Ureter (tissue), 1 donor: ENCODE measurements around the gene GART. TPM values are rescaled to one million over a fixed set of nuclear protein-coding genes. Genes with fewer than 3 reads are reported as not detected.
A peak's percentile ranks its signal among the peaks of the same experiment; 100 is the strongest.
"Not testable (repeated sequence)": the region's sequence is repeated elsewhere in the genome, so short reads cannot be mapped to it uniquely, and the experiment has no call there.

Experiments used
- DNase-seq: peaks from one replicate; pipeline ENCODE4 v3.0.0-alpha.2; 2020; ENCODE audit warnings: low spot score
- total RNA-seq: library from RNA; stranded (reverse); gene quantifications from one replicate; pipeline ENCODE4 v1.2.4, GENCODE V29; 2023
- donor health status: DM: yes; HTN: yes; CAD: no.

GART gene
- total RNA-seq = 103 TPM

- peak; percentile 86 for DNase-seq
Observed at GRCh38 chr21:33541756-33542639, at the start of gene GART. Gene GART, minus strand, starts transcription at chr21:33542117. Its CDS starts 2,802 bp downstream, at chr21:33539315.

GRCh38 chr21:33588485-33589335 is 46.8 kb upstream of the GART start, which contains the start of gene DONSON:
Gene DONSON, minus strand, starts transcription at chr21:33588684. Its CDS starts 43 bp downstream, at chr21:33588641.
- DNase-seq = peak; percentile 88

- DNase-seq = peak; percentile 50
Observed at GRCh38 chr21:33587792-33588484, 46.0 kb upstream of the GART start.

GRCh38 chr21:33586927-33587326 is 45.0 kb upstream of the GART start:
- DNase-seq = no peak

- DNase-seq = no peak
Observed at GRCh38 chr21:33584455-33584854, 42.5 kb upstream of the GART start.

- no peak for DNase-seq
Observed at GRCh38 chr21:33578959-33579542, 37.1 kb upstream of the GART start.

- no peak for DNase-seq
Observed at GRCh38 chr21:33578214-33578613, 36.3 kb upstream of the GART start.

- not testable (repeated sequence) for DNase-seq
Observed at GRCh38 chr21:33576741-33577141, 34.8 kb upstream of the GART start.

- no peak for DNase-seq
Observed at GRCh38 chr21:33572350-33572749, 30.4 kb upstream of the GART start.

- DNase-seq = no peak
Observed at GRCh38 chr21:33569991-33570390, 28.1 kb upstream of the GART start.

GRCh38 chr21:33568448-33568847 is 26.5 kb upstream of the GART start:
- DNase-seq = no peak

- DNase-seq = no peak
Observed at GRCh38 chr21:33567914-33568313, 26.0 kb upstream of the GART start.

GRCh38 chr21:33566514-33566913 is 24.6 kb upstream of the GART start:
- no peak for DNase-seq

- DNase-seq = no peak
Observed at GRCh38 chr21:33562389-33562788, 20.5 kb upstream of the GART start.

- no peak for DNase-seq
Observed at GRCh38 chr21:33561373-33561772, 19.5 kb upstream of the GART start.

GRCh38 chr21:33560965-33561364 is 19.0 kb upstream of the GART start:
- no peak for DNase-seq

- no peak for DNase-seq
Observed at GRCh38 chr21:33559813-33560212, 17.9 kb upstream of the GART start.

GRCh38 chr21:33558777-33559421 is 17.0 kb upstream of the GART start:
- DNase-seq = no peak

- DNase-seq = no peak
Observed at GRCh38 chr21:33557447-33557846, 15.5 kb upstream of the GART start.

- no peak for DNase-seq
Observed at GRCh38 chr21:33554982-33555344, 13.0 kb upstream of the GART start.
